Stimulated activated CD8-positive, alpha-beta memory T cell treated with anti-CD3 and anti-CD28 coated beads, Interleukin-4, amount 100 ng/mL, for 48 hours (primary cell): ENCODE measurements around the gene COG5.
A peak's percentile ranks its signal among the peaks of the same experiment; 100 is the strongest.
"Not testable (repeated sequence)": the region's sequence is repeated elsewhere in the genome, so short reads cannot be mapped to it uniquely, and the experiment has no call there.

Experiments used
- DNase-seq: peaks from one replicate; pipeline ENCODE4 v3.0.0-alpha.2; 2020

The COG5 gene

GRCh38 chr7:107172276-107173032 is 391.3 kb downstream of the COG5 start:
- no peak for DNase-seq

GRCh38 chr7:107171496-107171895 is 392.2 kb downstream of the COG5 start:
- DNase-seq = no peak

GRCh38 chr7:107170051-107170915 is 393.4 kb downstream of the COG5 start:
- no peak for DNase-seq

- peak; percentile 92 for DNase-seq
These were observed 394.3 kb downstream of the COG5 start for GRCh38 chr7:107169120-107170050.

GRCh38 chr7:107168233-107169119 is 395.2 kb downstream of the COG5 start, which contains the start of gene HBP1:
HBP1 (plus strand) TSS chr7:107169003; CDS start chr7:107179894, 10,891 bp downstream.
- peak; percentile 98 for DNase-seq

- peak; percentile 75 for DNase-seq
These were observed 396.1 kb downstream of the COG5 start for GRCh38 chr7:107167483-107168232.

- DNase-seq = no peak
These were observed 396.8 kb downstream of the COG5 start for GRCh38 chr7:107166736-107167426.

GRCh38 chr7:107165341-107165740 is 398.4 kb downstream of the COG5 start:
- DNase-seq = no peak

- DNase-seq = no peak
These were observed 399.6 kb downstream of the COG5 start for GRCh38 chr7:107164092-107164491.

- no peak for DNase-seq
These were observed 401.2 kb downstream of the COG5 start for GRCh38 chr7:107162475-107162874.

GRCh38 chr7:107161415-107161814 is 402.3 kb downstream of the COG5 start:
- DNase-seq = no peak

GRCh38 chr7:107160389-107160788 is 403.3 kb downstream of the COG5 start:
- no peak for DNase-seq

GRCh38 chr7:107158028-107158427 is 405.7 kb downstream of the COG5 start:
- no peak for DNase-seq

GRCh38 chr7:107157091-107157490 is 406.6 kb downstream of the COG5 start:
- DNase-seq = no peak

GRCh38 chr7:107155726-107156125 is 408.0 kb downstream of the COG5 start:
- not testable (repeated sequence) for DNase-seq

GRCh38 chr7:107154826-107155225 is 408.9 kb downstream of the COG5 start:
- no peak for DNase-seq

- DNase-seq = no peak
These were observed 411.7 kb downstream of the COG5 start for GRCh38 chr7:107152011-107152410.
